H9 (cell line): ENCODE results near the gene CNIH2. TPM values are rescaled to one million over a fixed set of nuclear protein-coding genes. Genes with fewer than 3 reads are reported as not detected.

Experiments used
- DNase-seq: peaks from one replicate; pipeline ENCODE4 v3.0.0-alpha.2; 2017
- H2AFZ ChIP-seq: one replicate; pipeline ENCODE4 v1.6.1; 2013; ENCODE audit warnings: mild to moderate bottlenecking, low read length, control low read depth, moderate library complexity
- H2AK5ac ChIP-seq: 2 replicates; pipeline ENCODE4 v1.6.1; 2013; ENCODE audit warnings: low read length, control low read depth, mixed read lengths; ENCODE audit not compliant: insufficient read length
- H2BK120ac ChIP-seq: one replicate; pipeline ENCODE4 v1.6.1; 2013; ENCODE audit warnings: low read depth, mild to moderate bottlenecking, low read length, control low read depth, inconsistent platforms; ENCODE audit not compliant: poor library complexity, severe bottlenecking
- H2BK12ac ChIP-seq: 2 replicates; pipeline ENCODE4 v1.6.1; 2013; ENCODE audit warnings: low read length, control low read depth, mixed read lengths, low read depth; ENCODE audit not compliant: insufficient read length
- H2BK15ac ChIP-seq: 2 replicates; pipeline ENCODE4 v1.6.1; 2013; ENCODE audit warnings: low read depth, low read length, control low read depth
- H2BK20ac ChIP-seq: one replicate; pipeline ENCODE4 v1.6.1; 2013; ENCODE audit warnings: low read depth, mild to moderate bottlenecking, low read length, control low read depth, inconsistent platforms; ENCODE audit not compliant: poor library complexity, severe bottlenecking
- H2BK5ac ChIP-seq: 2 replicates; pipeline ENCODE4 v1.6.1; 2013; ENCODE audit warnings: low read length, control low read depth, mixed read lengths; ENCODE audit not compliant: insufficient read length
- H3K14ac ChIP-seq: 2 replicates; pipeline ENCODE4 v1.6.1; 2013; ENCODE audit warnings: low read length, control low read depth; ENCODE audit not compliant: insufficient read depth
- H3K18ac ChIP-seq: 2 replicates; pipeline ENCODE4 v1.6.1; 2013; ENCODE audit warnings: low read depth, mild to moderate bottlenecking, mixed read lengths, low read length, control low read depth; ENCODE audit not compliant: insufficient read length
- H3K23ac ChIP-seq: 2 replicates; pipeline ENCODE4 v1.6.1; 2013; ENCODE audit warnings: low read length, control low read depth, mixed read lengths, low read depth; ENCODE audit not compliant: insufficient read length
- H3K23me2 ChIP-seq: 2 replicates; pipeline ENCODE4 v1.6.1; 2013; ENCODE audit warnings: low read depth, mild to moderate bottlenecking, mixed read lengths, low read length, control low read depth; ENCODE audit not compliant: insufficient read length, poor library complexity, severe bottlenecking
- H3K27ac ChIP-seq: 2 replicates; pipeline ENCODE4 v1.5.1; 2013; ENCODE audit warnings: low read length, control low read depth, mixed read lengths, low read depth; ENCODE audit not compliant: insufficient read length
- H3K27me3 ChIP-seq: 2 replicates; pipeline ENCODE4 v1.6.1; 2013; ENCODE audit warnings: low read length, control low read depth, inconsistent platforms; ENCODE audit not compliant: insufficient read depth
- H3K4ac ChIP-seq: 2 replicates; pipeline ENCODE4 v1.6.1; 2013; ENCODE audit warnings: low read depth, mild to moderate bottlenecking, control low read depth, inconsistent platforms, low read length, moderate library complexity
- H3K4me1 ChIP-seq: 2 replicates; pipeline ENCODE4 v1.6.1; 2013; ENCODE audit warnings: low read length, control low read depth, inconsistent platforms; ENCODE audit not compliant: insufficient read depth
- H3K4me2 ChIP-seq: 2 replicates; pipeline ENCODE4 v1.6.1; 2013; ENCODE audit warnings: low read length, control low read depth, mixed read lengths; ENCODE audit not compliant: insufficient read length, insufficient read depth
- H3K56ac ChIP-seq: 2 replicates; pipeline ENCODE4 v1.6.1; 2013; ENCODE audit warnings: low read depth, mild to moderate bottlenecking, mixed read lengths, low read length, control low read depth; ENCODE audit not compliant: insufficient read length
- H3K79me1 ChIP-seq: 2 replicates; pipeline ENCODE4 v1.6.1; 2013; ENCODE audit warnings: low read depth, mild to moderate bottlenecking, moderate library complexity, low read length, control low read depth, inconsistent platforms; ENCODE audit not compliant: insufficient read depth, poor library complexity, severe bottlenecking
- H3K79me2 ChIP-seq: 2 replicates; pipeline ENCODE4 v1.6.1; 2013; ENCODE audit warnings: low read length, control low read depth, inconsistent platforms; ENCODE audit not compliant: insufficient read depth
- H3K9ac ChIP-seq: 2 replicates; pipeline ENCODE4 v1.6.1; 2013; ENCODE audit warnings: low read length, control low read depth, mixed read lengths; ENCODE audit not compliant: insufficient read length; ENCODE audit errors: extremely low read depth
- H3K9me3 ChIP-seq: one replicate; pipeline ENCODE4 v1.6.1; 2013; ENCODE audit warnings: low read depth, low read length, inconsistent platforms; ENCODE audit not compliant: control insufficient read depth
- H3T11ph ChIP-seq: one replicate; pipeline ENCODE4 v1.6.1; 2013; ENCODE audit warnings: mild to moderate bottlenecking, low read length, control low read depth, inconsistent platforms
- H4K20me1 ChIP-seq: one replicate; pipeline ENCODE4 v1.6.1; 2013; ENCODE audit not compliant: control insufficient read depth, insufficient read length, insufficient read depth
- H4K5ac ChIP-seq: 2 replicates; pipeline ENCODE4 v1.6.1; 2013; ENCODE audit warnings: low read depth, mild to moderate bottlenecking, mixed read lengths, low read length, control low read depth; ENCODE audit not compliant: insufficient read length
- H4K8ac ChIP-seq: replicated peaks from 2 replicates; pipeline ENCODE4 v1.6.1; 2013; ENCODE audit warnings: low read length, control low read depth, mixed read lengths, low read depth; ENCODE audit not compliant: insufficient read length
- H4K91ac ChIP-seq: 2 replicates; pipeline ENCODE4 v1.6.1; 2013; ENCODE audit warnings: low read depth, mild to moderate bottlenecking, moderate library complexity, mixed read lengths, low read length, control low read depth; ENCODE audit not compliant: insufficient read length
- H3K27ac Mint-ChIP-seq, 3 experiments: 2 replicates in 2 of 3; 3 replicates in 1 of 3; pipeline ENCODE4 v1.8.0; 2020 to 2021; ENCODE audit warnings: mixed read lengths in 3 of 3, mild to moderate bottlenecking in 1 of 3, moderate library complexity in 1 of 3
- H3K27me3 Mint-ChIP-seq: 2 replicates; pipeline ENCODE4 v1.8.0; 2021; ENCODE audit warnings: low read depth, mild to moderate bottlenecking, moderate library complexity, mixed read lengths
- H3K36me3 Mint-ChIP-seq, 3 experiments: 2 replicates in 2 of 3; 3 replicates in 1 of 3; pipeline ENCODE4 v1.8.0; 2020 to 2021; ENCODE audit warnings: low read depth in 3 of 3, mixed read lengths in 3 of 3; ENCODE audit not compliant: insufficient read depth in 1 of 3
- H3K4me1 Mint-ChIP-seq, 2 experiments: 2 replicates each; pipeline ENCODE4 v1.8.0; 2020; ENCODE audit warnings: mixed read lengths in 2 of 2
- H3K4me3 Mint-ChIP-seq, 2 experiments: 2 replicates in 1 of 2; 3 replicates in 1 of 2; pipeline ENCODE4 v1.8.0; 2020 to 2021; ENCODE audit warnings: mild to moderate bottlenecking in 2 of 2, mixed read lengths in 2 of 2, moderate library complexity in 1 of 2
- H3K9me3 Mint-ChIP-seq, 2 experiments: 2 replicates in 1 of 2; 3 replicates in 1 of 2; pipeline ENCODE4 v1.8.0; 2020; ENCODE audit warnings: mild to moderate bottlenecking in 2 of 2, mixed read lengths in 2 of 2, moderate library complexity in 1 of 2
- CTCF ChIP-seq: fragments of 200-600 bp; sonication (generic); conservative IDR thresholded peaks from 3 replicates; pipeline ENCODE4 v1.8.0; 2021; ENCODE audit warnings: antibody characterized with exemption, mild to moderate bottlenecking
- WGBS: extraction: QIAGEN DNeasy Blood & Tissue Kit; methylation state at CpG from one replicate; pipeline ENCODE4 v1.1.7; 2013; ENCODE audit warnings: missing lambda C conversion rate, low lambda C conversion rate, mixed read lengths; ENCODE audit not compliant: insufficient read length; ENCODE audit errors: extremely low coverage; 5-methylcytosine and 5-hydroxymethylcytosine counted together
- total RNA-seq: library from RNA; stranded (reverse); gene quantifications from 2 replicates; pipeline ENCODE4 v1.2.1, GENCODE V29; 2021

The CNIH2 gene
- total RNA-seq, 1 experiment from 2014 or later = 12.0 TPM

GRCh38 chr11:66330931-66331330 lies 53.0 kb downstream of the CNIH2 start:
- H3K4me1 ChIP-seq = 0 out of 2 replicates have a peak, but pooled peaks cover 3% of the 10 kb centered on the region
- Mint-ChIP-seq H3K4me1 (peaks cover 9 to 19% of the 10 kb centered on the region in 2 experiments), H3K36me3 (peaks cover 0 to 5% (median 0%) of the 10 kb centered on the region in 3 experiments; a peak in 3 of 7 replicates), H3K9me3 (no peaks in the 10 kb centered on the region), H3K4me3 (no peak overlapping the region), H3K27me3 (peaks cover 14% of the 10 kb centered on the region), H3K27ac (no peak overlapping the region)
- no peaks in the 10 kb centered on the region for H3K79me2 ChIP-seq
- H4K20me1 ChIP-seq = no peaks in the 10 kb centered on the region
- no peak overlapping the region for H3K27ac ChIP-seq
- DNase-seq = no peak
- no peak overlapping the region for H3K23ac ChIP-seq
- no peak overlapping the region for H4K91ac ChIP-seq
- H2BK12ac ChIP-seq = no peak overlapping the region
- no peak overlapping the region for H3K56ac ChIP-seq
- H2BK15ac ChIP-seq = no peak overlapping the region
- no peak overlapping the region for H2AFZ ChIP-seq
- no peaks in the 10 kb centered on the region for H3K23me2 ChIP-seq
- no peak overlapping the region for H4K5ac ChIP-seq
- no CpG with 5 or more reads among the region's 10 CpGs for WGBS
- no peaks in the 10 kb centered on the region for H3K9me3 ChIP-seq
- no peak overlapping the region for H3K18ac ChIP-seq
- H3K4me2 ChIP-seq = no peak overlapping the region
- H2BK120ac ChIP-seq = no peak overlapping the region
- no peaks in the 10 kb centered on the region for H3K79me1 ChIP-seq
- no peak overlapping the region for H2BK5ac ChIP-seq
- no peak for TF ChIP-seq CTCF
- no peak overlapping the region for H3T11ph ChIP-seq
- H3K4ac ChIP-seq = no peak overlapping the region
- H3K14ac ChIP-seq = no peak overlapping the region
- H2BK20ac ChIP-seq = no peak overlapping the region
- H4K8ac ChIP-seq = no peak overlapping the region
- no peak overlapping the region for H3K9ac ChIP-seq
- H2AK5ac ChIP-seq = no peak overlapping the region
- no peaks in the 10 kb centered on the region; the same call in 1 of the 2 replicates for H3K27me3 ChIP-seq
